Hepatocyte (in vitro differentiated cells): ENCODE results near the gene LAMP1.

Experiments used
- EZH2 ChIP-seq: fragments of 200-600 bp; sonication (generic); IDR thresholded peaks from 2 replicates; pipeline ENCODE4 v1.6.1; 2016; ENCODE audit warnings: antibody characterized with exemption, mild to moderate bottlenecking, borderline replicate concordance
- EZH2phosphoT487 ChIP-seq: fragments of 200-600 bp; sonication (generic); IDR thresholded peaks from one replicate; pipeline ENCODE4 v1.6.1; 2018; ENCODE audit warnings: antibody characterized with exemption, mild to moderate bottlenecking, low read depth, moderate library complexity; ENCODE audit not compliant: unreplicated experiment, severe bottlenecking
- TF ChIP-seq, protein P1 (sequence below): fragments of 200-600 bp; sonication (generic); IDR thresholded peaks from 2 replicates; pipeline ENCODE4 v1.5.1; 2016; ENCODE audit warnings: antibody characterized with exemption, mild to moderate bottlenecking; ENCODE audit not compliant: poor library complexity

- TF ChIP-seq EZH2phosphoT487 = no peak
- TF ChIP-seq, protein P1, sequence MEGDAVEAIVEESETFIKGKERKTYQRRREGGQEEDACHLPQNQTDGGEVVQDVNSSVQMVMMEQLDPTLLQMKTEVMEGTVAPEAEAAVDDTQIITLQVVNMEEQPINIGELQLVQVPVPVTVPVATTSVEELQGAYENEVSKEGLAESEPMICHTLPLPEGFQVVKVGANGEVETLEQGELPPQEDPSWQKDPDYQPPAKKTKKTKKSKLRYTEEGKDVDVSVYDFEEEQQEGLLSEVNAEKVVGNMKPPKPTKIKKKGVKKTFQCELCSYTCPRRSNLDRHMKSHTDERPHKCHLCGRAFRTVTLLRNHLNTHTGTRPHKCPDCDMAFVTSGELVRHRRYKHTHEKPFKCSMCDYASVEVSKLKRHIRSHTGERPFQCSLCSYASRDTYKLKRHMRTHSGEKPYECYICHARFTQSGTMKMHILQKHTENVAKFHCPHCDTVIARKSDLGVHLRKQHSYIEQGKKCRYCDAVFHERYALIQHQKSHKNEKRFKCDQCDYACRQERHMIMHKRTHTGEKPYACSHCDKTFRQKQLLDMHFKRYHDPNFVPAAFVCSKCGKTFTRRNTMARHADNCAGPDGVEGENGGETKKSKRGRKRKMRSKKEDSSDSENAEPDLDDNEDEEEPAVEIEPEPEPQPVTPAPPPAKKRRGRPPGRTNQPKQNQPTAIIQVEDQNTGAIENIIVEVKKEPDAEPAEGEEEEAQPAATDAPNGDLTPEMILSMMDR = no peak
- TF ChIP-seq EZH2 = no peak
These were observed 51.6 kb downstream of the LAMP1 start for GRCh38 chr13:113348591-113348990.
